WTC11 (cell line): ENCODE data around the gene RALBP1. TPM values are rescaled to one million over a fixed set of nuclear protein-coding genes. Genes with fewer than 3 reads are reported as not detected.

Source experiments
- ATAC-seq: fragments of 200-7000 bp; cut with Tn5 transposase; 2 replicates; pipeline ENCODE4 v1.10.0; 2021; ENCODE audit warnings: mild to moderate bottlenecking, moderate library complexity
- CTCF ChIA-PET: fragments of 300-600 bp; sonication (Branson Sonifier 250); formaldehyde crosslinking; loops from one replicate; lab custom pipeline; 2021; ENCODE audit warnings: antibody characterized with exemption; lab: Charles Lee
- POLR2A ChIA-PET: fragments of 350-600 bp; sonication (Branson Sonifier 250); formaldehyde crosslinking; loops from one replicate; lab custom pipeline; 2021; ENCODE audit warnings: antibody characterized with exemption; lab: Charles Lee
- DNase-seq: peaks from one replicate; pipeline ENCODE4 v3.0.0; 2021; ENCODE audit warnings: low spot score
- H3K27ac Mint-ChIP-seq: 2 replicates; pipeline ENCODE4 v1.8.0; 2021; ENCODE audit warnings: mixed read lengths
- H3K27me3 Mint-ChIP-seq: 2 replicates; pipeline ENCODE4 v1.8.0; 2021; ENCODE audit warnings: low read depth, mild to moderate bottlenecking, moderate library complexity, mixed read lengths
- H3K36me3 Mint-ChIP-seq: 2 replicates; pipeline ENCODE4 v1.8.0; 2021; ENCODE audit warnings: mixed read lengths
- H3K4me1 Mint-ChIP-seq: 2 replicates; pipeline ENCODE4 v1.8.0; 2022; ENCODE audit warnings: mixed read lengths
- H3K4me3 Mint-ChIP-seq: 2 replicates; pipeline ENCODE4 v1.8.0; 2021; ENCODE audit warnings: mild to moderate bottlenecking, moderate library complexity, mixed read lengths
- H3K9me3 Mint-ChIP-seq: 2 replicates; pipeline ENCODE4 v1.8.0; 2021; ENCODE audit warnings: mixed read lengths
- EMX1 ChIP-seq: fragments of 250-450 bp; sonication (Bioruptor Pico); IDR thresholded peaks from 2 replicates; pipeline ENCODE4 v1.8.0; 2021; ENCODE audit warnings: mild to moderate bottlenecking
- FOXJ3 ChIP-seq: sonication (generic); formaldehyde crosslinking; IDR thresholded peaks from 2 replicates; pipeline ENCODE4 v1.9.0; 2021; ENCODE audit warnings: missing genetic modification reagents, mild to moderate bottlenecking, borderline replicate concordance
- FOXK1 ChIP-seq: sonication (generic); formaldehyde crosslinking; IDR thresholded peaks from 2 replicates; pipeline ENCODE4 v1.8.0; 2022; ENCODE audit warnings: mild to moderate bottlenecking, moderate library complexity, missing genetic modification reagents
- FOXP1 ChIP-seq: sonication (generic); formaldehyde crosslinking; IDR thresholded peaks from 2 replicates; pipeline ENCODE4 v1.8.0; 2022; ENCODE audit warnings: missing genetic modification reagents, mild to moderate bottlenecking, moderate library complexity, borderline replicate concordance
- GRHL2 ChIP-seq: fragments of 250-450 bp; sonication (Bioruptor Pico); IDR thresholded peaks from 2 replicates; pipeline ENCODE4 v1.8.0; 2022; ENCODE audit warnings: mild to moderate bottlenecking, moderate library complexity; ENCODE audit not compliant: insufficient replicate concordance, severe bottlenecking
- KAT7 ChIP-seq: sonication (generic); formaldehyde crosslinking; IDR thresholded peaks from 2 replicates; pipeline ENCODE4 v1.8.1; 2023; ENCODE audit warnings: missing genetic modification reagents, mild to moderate bottlenecking, borderline replicate concordance
- OVOL2 ChIP-seq: fragments of 250-450 bp; sonication (Bioruptor Pico); IDR thresholded peaks from 2 replicates; pipeline ENCODE4 v1.9.0; 2021; ENCODE audit warnings: mild to moderate bottlenecking, borderline replicate concordance
- RORB ChIP-seq: fragments of 250-450 bp; sonication (Bioruptor Pico); IDR thresholded peaks from 2 replicates; pipeline ENCODE4 v1.9.0; 2021; ENCODE audit warnings: mild to moderate bottlenecking
- SMAD3 ChIP-seq: sonication (generic); formaldehyde crosslinking; IDR thresholded peaks from 2 replicates; pipeline ENCODE4 v1.8.0; 2022; ENCODE audit warnings: missing genetic modification reagents, mild to moderate bottlenecking, borderline replicate concordance
- SOX15 ChIP-seq: fragments of 250-450 bp; sonication (Bioruptor Pico); IDR thresholded peaks from 2 replicates; pipeline ENCODE4 v1.9.0; 2021; ENCODE audit warnings: mild to moderate bottlenecking
- TEAD1 ChIP-seq: sonication (generic); formaldehyde crosslinking; IDR thresholded peaks from 2 replicates; pipeline ENCODE4 v1.8.0; 2022; ENCODE audit warnings: mild to moderate bottlenecking, missing genetic modification reagents
- TP53 ChIP-seq: sonication (generic); formaldehyde crosslinking; IDR thresholded peaks from 2 replicates; pipeline ENCODE4 v1.8.1; 2023; ENCODE audit warnings: mild to moderate bottlenecking, missing genetic modification reagents
- ZNF121 ChIP-seq: sonication (generic); formaldehyde crosslinking; IDR thresholded peaks from 2 replicates; pipeline ENCODE4 v1.8.0; 2023; ENCODE audit warnings: missing genetic modification reagents
- ZNF138 ChIP-seq: sonication (generic); formaldehyde crosslinking; conservative IDR thresholded peaks from 2 replicates; pipeline ENCODE4 v1.8.1; 2022; ENCODE audit warnings: mild to moderate bottlenecking, moderate library complexity, missing genetic modification reagents
- ZNF263 ChIP-seq: sonication (generic); formaldehyde crosslinking; IDR thresholded peaks from 2 replicates; pipeline ENCODE4 v1.8.1; 2022; ENCODE audit warnings: low read depth, mild to moderate bottlenecking, moderate library complexity, missing genetic modification reagents
- ZNF317 ChIP-seq: sonication (generic); formaldehyde crosslinking; IDR thresholded peaks from 2 replicates; pipeline ENCODE4 v1.8.1; 2023; ENCODE audit warnings: low read depth, mild to moderate bottlenecking, moderate library complexity, missing genetic modification reagents, borderline replicate concordance
- ZNF425 ChIP-seq: fragments of 250-450 bp; sonication (Bioruptor Pico); conservative IDR thresholded peaks from 2 replicates; pipeline ENCODE4 v1.9.0; 2021; ENCODE audit warnings: mild to moderate bottlenecking
- ZNF671 ChIP-seq: fragments of 250-450 bp; sonication (Bioruptor Pico); IDR thresholded peaks from 2 replicates; pipeline ENCODE4 v1.8.0; 2021; ENCODE audit warnings: mild to moderate bottlenecking
- total RNA-seq: library from RNA; stranded (reverse); gene quantifications from 3 replicates; pipeline ENCODE4 v1.2.3, GENCODE V29; 2021
- TF ChIP-seq, protein P1 (sequence below): sonication (generic); formaldehyde crosslinking; IDR thresholded peaks from 2 replicates; pipeline ENCODE4 v1.8.1; 2022; ENCODE audit warnings: low read depth, missing genetic modification reagents, borderline replicate concordance
- TF ChIP-seq, protein P2 (sequence below): sonication (generic); formaldehyde crosslinking; conservative IDR thresholded peaks from 2 replicates; pipeline ENCODE4 v1.8.1; 2022; ENCODE audit warnings: mild to moderate bottlenecking, missing genetic modification reagents
- TF ChIP-seq, protein P3 (sequence below): sonication (generic); formaldehyde crosslinking; IDR thresholded peaks from 2 replicates; pipeline ENCODE4 v1.8.1; 2023; ENCODE audit warnings: mild to moderate bottlenecking, missing genetic modification reagents, borderline replicate concordance
- TF ChIP-seq, protein P4 (sequence below): sonication (generic); formaldehyde crosslinking; IDR thresholded peaks from 2 replicates; pipeline ENCODE4 v1.8.1; 2023; ENCODE audit warnings: mild to moderate bottlenecking, missing genetic modification reagents, moderate library complexity
- TF ChIP-seq, protein P5 (sequence below): sonication (generic); formaldehyde crosslinking; IDR thresholded peaks from 2 replicates; pipeline ENCODE4 v1.8.1; 2022; ENCODE audit warnings: missing genetic modification reagents, borderline replicate concordance

Gene RALBP1
- total RNA-seq, 1 experiment from 2014 or later, result 69.3 TPM

- H3K27me3 Mint-ChIP-seq, result no peaks in the 10 kb centered on the region
- CTCF ChIA-PET, result interaction anchor here (0.6 to 1.1 kb wide), 2 partner anchors 50 to 84 kb away, joined by 3 read pairs; no protein-coding TSS in a partner anchor
- no peak for DNase-seq
- peaks cover 21% of the 10 kb centered on the region for H3K9me3 Mint-ChIP-seq
- H3K4me1 Mint-ChIP-seq, result peaks cover 23% of the 10 kb centered on the region
- ATAC-seq, result no peak
- no peak overlapping the region for H3K27ac Mint-ChIP-seq
- H3K36me3 Mint-ChIP-seq, result peaks cover 36% of the 10 kb centered on the region
- H3K4me3 Mint-ChIP-seq, result no peak overlapping the region
- POLR2A ChIA-PET, result no interaction called here
- TF ChIP-seq ZNF138 (CRISPR knock-in tag) (no peak), OVOL2 (CRISPR knock-in tag) (no peak), SMAD3 (CRISPR knock-in tag) (no peak), ZNF121 (CRISPR knock-in tag) (no peak), SOX15 (no peak), ZNF425 (CRISPR knock-in tag) (no peak), GRHL2 (CRISPR knock-in tag) (no peak), TEAD1 (CRISPR knock-in tag) (no peak), ZNF671 (CRISPR knock-in tag) (no peak), FOXJ3 (CRISPR knock-in tag) (no peak)
- TF ChIP-seq, protein P1, sequence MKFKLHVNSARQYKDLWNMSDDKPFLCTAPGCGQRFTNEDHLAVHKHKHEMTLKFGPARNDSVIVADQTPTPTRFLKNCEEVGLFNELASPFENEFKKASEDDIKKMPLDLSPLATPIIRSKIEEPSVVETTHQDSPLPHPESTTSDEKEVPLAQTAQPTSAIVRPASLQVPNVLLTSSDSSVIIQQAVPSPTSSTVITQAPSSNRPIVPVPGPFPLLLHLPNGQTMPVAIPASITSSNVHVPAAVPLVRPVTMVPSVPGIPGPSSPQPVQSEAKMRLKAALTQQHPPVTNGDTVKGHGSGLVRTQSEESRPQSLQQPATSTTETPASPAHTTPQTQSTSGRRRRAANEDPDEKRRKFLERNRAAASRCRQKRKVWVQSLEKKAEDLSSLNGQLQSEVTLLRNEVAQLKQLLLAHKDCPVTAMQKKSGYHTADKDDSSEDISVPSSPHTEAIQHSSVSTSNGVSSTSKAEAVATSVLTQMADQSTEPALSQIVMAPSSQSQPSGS (CRISPR knock-in tag), result no peak
- TF ChIP-seq, protein P2, sequence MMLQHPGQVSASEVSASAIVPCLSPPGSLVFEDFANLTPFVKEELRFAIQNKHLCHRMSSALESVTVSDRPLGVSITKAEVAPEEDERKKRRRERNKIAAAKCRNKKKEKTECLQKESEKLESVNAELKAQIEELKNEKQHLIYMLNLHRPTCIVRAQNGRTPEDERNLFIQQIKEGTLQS (CRISPR knock-in tag), result no peak
Measured at GRCh38 chr18:9578306-9578705, 103.0 kb downstream of the RALBP1 start.

GRCh38 chr18:9581667-9582066, 106.4 kb downstream of the RALBP1 start:
- Mint-ChIP-seq H3K27ac (no peak overlapping the region), H3K4me3 (no peak overlapping the region), H3K4me1 (peaks cover 4% of the 10 kb centered on the region), H3K9me3 (peaks cover 21% of the 10 kb centered on the region), H3K27me3 (no peaks in the 10 kb centered on the region), H3K36me3 (peaks cover 51% of the 10 kb centered on the region)
- DNase-seq (no peak), ATAC-seq (no peak)
- POLR2A ChIA-PET, result interaction anchor here (0.7 kb wide), 1 partner anchor 12 kb away, joined by 6 read pairs; no protein-coding TSS in a partner anchor
- CTCF ChIA-PET, result no interaction called here
- TF ChIP-seq KAT7 (CRISPR knock-in tag) (no peak), ZNF317 (CRISPR knock-in tag) (peak; percentile 62; the same call in 1 of the 2 replicates), ZNF138 (CRISPR knock-in tag) (no peak)
- TF ChIP-seq, protein P3, sequence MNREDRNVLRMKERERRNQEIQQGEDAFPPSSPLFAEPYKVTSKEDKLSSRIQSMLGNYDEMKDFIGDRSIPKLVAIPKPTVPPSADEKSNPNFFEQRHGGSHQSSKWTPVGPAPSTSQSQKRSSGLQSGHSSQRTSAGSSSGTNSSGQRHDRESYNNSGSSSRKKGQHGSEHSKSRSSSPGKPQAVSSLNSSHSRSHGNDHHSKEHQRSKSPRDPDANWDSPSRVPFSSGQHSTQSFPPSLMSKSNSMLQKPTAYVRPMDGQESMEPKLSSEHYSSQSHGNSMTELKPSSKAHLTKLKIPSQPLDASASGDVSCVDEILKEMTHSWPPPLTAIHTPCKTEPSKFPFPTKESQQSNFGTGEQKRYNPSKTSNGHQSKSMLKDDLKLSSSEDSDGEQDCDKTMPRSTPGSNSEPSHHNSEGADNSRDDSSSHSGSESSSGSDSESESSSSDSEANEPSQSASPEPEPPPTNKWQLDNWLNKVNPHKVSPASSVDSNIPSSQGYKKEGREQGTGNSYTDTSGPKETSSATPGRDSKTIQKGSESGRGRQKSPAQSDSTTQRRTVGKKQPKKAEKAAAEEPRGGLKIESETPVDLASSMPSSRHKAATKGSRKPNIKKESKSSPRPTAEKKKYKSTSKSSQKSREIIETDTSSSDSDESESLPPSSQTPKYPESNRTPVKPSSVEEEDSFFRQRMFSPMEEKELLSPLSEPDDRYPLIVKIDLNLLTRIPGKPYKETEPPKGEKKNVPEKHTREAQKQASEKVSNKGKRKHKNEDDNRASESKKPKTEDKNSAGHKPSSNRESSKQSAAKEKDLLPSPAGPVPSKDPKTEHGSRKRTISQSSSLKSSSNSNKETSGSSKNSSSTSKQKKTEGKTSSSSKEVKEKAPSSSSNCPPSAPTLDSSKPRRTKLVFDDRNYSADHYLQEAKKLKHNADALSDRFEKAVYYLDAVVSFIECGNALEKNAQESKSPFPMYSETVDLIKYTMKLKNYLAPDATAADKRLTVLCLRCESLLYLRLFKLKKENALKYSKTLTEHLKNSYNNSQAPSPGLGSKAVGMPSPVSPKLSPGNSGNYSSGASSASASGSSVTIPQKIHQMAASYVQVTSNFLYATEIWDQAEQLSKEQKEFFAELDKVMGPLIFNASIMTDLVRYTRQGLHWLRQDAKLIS, result no peak

DNA sequence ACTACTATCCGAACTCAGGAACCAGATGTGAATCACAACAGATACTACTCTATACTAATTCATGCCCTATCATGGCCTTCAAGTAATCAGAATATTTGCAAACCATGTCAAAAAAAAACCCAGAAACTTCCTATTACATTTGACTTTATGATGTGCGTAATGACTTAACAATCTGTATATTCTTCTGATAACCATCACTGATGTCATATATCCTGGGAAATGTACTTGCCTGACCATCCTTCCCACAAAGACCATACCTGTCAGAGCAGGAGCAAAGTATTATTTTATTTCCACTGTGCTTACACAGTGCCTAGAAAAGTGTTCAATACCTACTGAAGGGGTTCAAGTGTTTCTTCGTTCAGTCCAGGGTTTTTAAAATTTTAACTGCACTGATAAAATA, 111.5 kb downstream of the RALBP1 start:
- Mint-ChIP-seq H3K27me3 (no peaks in the 10 kb centered on the region), H3K27ac (no peak overlapping the region), H3K4me3 (no peak overlapping the region), H3K9me3 (peaks cover 8% of the 10 kb centered on the region), H3K36me3 (peaks cover 58% of the 10 kb centered on the region), H3K4me1 (no peaks in the 10 kb centered on the region)
- ChIA-PET CTCF (no interaction called here), POLR2A (no interaction called here)
- no peak for ATAC-seq
- no peak for DNase-seq
- TF ChIP-seq, protein P4, sequence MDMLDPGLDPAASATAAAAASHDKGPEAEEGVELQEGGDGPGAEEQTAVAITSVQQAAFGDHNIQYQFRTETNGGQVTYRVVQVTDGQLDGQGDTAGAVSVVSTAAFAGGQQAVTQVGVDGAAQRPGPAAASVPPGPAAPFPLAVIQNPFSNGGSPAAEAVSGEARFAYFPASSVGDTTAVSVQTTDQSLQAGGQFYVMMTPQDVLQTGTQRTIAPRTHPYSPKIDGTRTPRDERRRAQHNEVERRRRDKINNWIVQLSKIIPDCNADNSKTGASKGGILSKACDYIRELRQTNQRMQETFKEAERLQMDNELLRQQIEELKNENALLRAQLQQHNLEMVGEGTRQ (CRISPR knock-in tag), result no peak
- no peak for TF ChIP-seq EMX1 (CRISPR knock-in tag)
- TF ChIP-seq, protein P5, sequence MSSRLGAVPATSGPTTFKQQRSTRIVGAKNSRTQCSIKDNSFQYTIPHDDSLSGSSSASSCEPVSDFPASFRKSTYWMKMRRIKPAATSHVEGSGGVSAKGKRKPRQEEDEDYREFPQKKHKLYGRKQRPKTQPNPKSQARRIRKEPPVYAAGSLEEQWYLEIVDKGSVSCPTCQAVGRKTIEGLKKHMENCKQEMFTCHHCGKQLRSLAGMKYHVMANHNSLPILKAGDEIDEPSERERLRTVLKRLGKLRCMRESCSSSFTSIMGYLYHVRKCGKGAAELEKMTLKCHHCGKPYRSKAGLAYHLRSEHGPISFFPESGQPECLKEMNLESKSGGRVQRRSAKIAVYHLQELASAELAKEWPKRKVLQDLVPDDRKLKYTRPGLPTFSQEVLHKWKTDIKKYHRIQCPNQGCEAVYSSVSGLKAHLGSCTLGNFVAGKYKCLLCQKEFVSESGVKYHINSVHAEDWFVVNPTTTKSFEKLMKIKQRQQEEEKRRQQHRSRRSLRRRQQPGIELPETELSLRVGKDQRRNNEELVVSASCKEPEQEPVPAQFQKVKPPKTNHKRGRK, result no peak
- no peak for TF ChIP-seq TP53 (CRISPR knock-in tag)
- no peak for TF ChIP-seq FOXP1 (CRISPR knock-in tag)
- no peak for TF ChIP-seq FOXK1 (CRISPR knock-in tag)
- TF ChIP-seq RORB (CRISPR knock-in tag), result no peak
- no peak for TF ChIP-seq ZNF263
